GM23248 (cell line): Measurements from ENCODE around the gene AMY2B. TPM values are rescaled to one million over a fixed set of nuclear protein-coding genes. Genes with fewer than 3 reads are reported as not detected.
A peak's percentile ranks its signal among the peaks of the same experiment; 100 is the strongest.
"Not testable (repeated sequence)": the region's sequence is repeated elsewhere in the genome, so short reads cannot be mapped to it uniquely, and the experiment has no call there.

ENCODE experiments used
- DNase-seq: peaks from one replicate; pipeline ENCODE4 v3.0.0-alpha.2; 2015
- H2AFZ ChIP-seq: fragments of 200-600 bp; sonication (generic); 2 replicates; pipeline ENCODE4 v1.6.1; 2016; ENCODE audit warnings: antibody characterized with exemption
- H3F3A ChIP-seq: fragments of 200-600 bp; sonication (generic); 2 replicates; pipeline ENCODE4 v1.6.1; 2016; ENCODE audit warnings: mild to moderate bottlenecking, antibody characterized with exemption, mixed run types; ENCODE audit not compliant: insufficient read depth
- H3K27ac ChIP-seq: fragments of 200-600 bp; sonication (generic); 2 replicates; pipeline ENCODE4 v1.5.1; 2016; ENCODE audit warnings: mild to moderate bottlenecking
- H3K27me3 ChIP-seq: fragments of 200-600 bp; sonication (generic); replicated peaks from 2 replicates; pipeline ENCODE4 v1.6.1; 2016; ENCODE audit warnings: mild to moderate bottlenecking; ENCODE audit not compliant: insufficient read depth
- H3K36me3 ChIP-seq: fragments of 200-600 bp; sonication (generic); 2 replicates; pipeline ENCODE4 v1.6.1; 2016; ENCODE audit warnings: low read depth, mild to moderate bottlenecking
- H3K4me1 ChIP-seq: fragments of 200-600 bp; sonication (generic); 2 replicates; pipeline ENCODE4 v1.6.1; 2016; ENCODE audit warnings: mild to moderate bottlenecking; ENCODE audit not compliant: insufficient read depth
- H3K4me2 ChIP-seq: fragments of 200-600 bp; sonication (generic); one replicate; pipeline ENCODE4 v1.6.1; 2016; ENCODE audit warnings: mild to moderate bottlenecking; ENCODE audit not compliant: unreplicated experiment
- H3K4me3 ChIP-seq: fragments of 200-600 bp; sonication (generic); 2 replicates; pipeline ENCODE4 v1.5.1; 2016; ENCODE audit warnings: mild to moderate bottlenecking
- H3K79me2 ChIP-seq: fragments of 200-600 bp; sonication (generic); 2 replicates; pipeline ENCODE4 v1.6.1; 2016; ENCODE audit warnings: mild to moderate bottlenecking; ENCODE audit not compliant: insufficient read depth
- H3K9ac ChIP-seq: fragments of 200-600 bp; sonication (generic); 2 replicates; pipeline ENCODE4 v1.6.1; 2016; ENCODE audit warnings: mild to moderate bottlenecking
- H3K9me2 ChIP-seq: fragments of 200-600 bp; sonication (generic); 2 replicates; pipeline ENCODE4 v1.6.1; 2016; ENCODE audit warnings: mixed run types, mild to moderate bottlenecking, moderate library complexity; ENCODE audit not compliant: insufficient read depth
- H3K9me3 ChIP-seq: fragments of 200-600 bp; sonication (generic); one replicate; pipeline ENCODE4 v1.6.1; 2017; ENCODE audit warnings: low read depth
- H4K20me1 ChIP-seq: fragments of 200-600 bp; sonication (generic); 2 replicates; pipeline ENCODE4 v1.6.0; 2016; ENCODE audit not compliant: insufficient read depth
- EZH2 ChIP-seq: fragments of 200-600 bp; sonication (generic); IDR thresholded peaks from 2 replicates; pipeline ENCODE4 v1.6.1; 2018; ENCODE audit warnings: antibody characterized with exemption, mild to moderate bottlenecking; ENCODE audit not compliant: insufficient read depth, poor library complexity, severe bottlenecking
- EZH2phosphoT487 ChIP-seq: fragments of 200-600 bp; sonication (generic); IDR thresholded peaks from 2 replicates; pipeline ENCODE4 v1.6.1; 2018; ENCODE audit warnings: antibody characterized with exemption, moderate library complexity, mild to moderate bottlenecking, low read depth; ENCODE audit not compliant: insufficient read depth
- WGBS, 2 experiments: methylation state at CpG; one replicate each; pipeline ENCODE4 v1.1.6; 2015 to 2017; ENCODE audit warnings: low lambda C conversion rate in 2 of 2, low coverage in 1 of 2; ENCODE audit errors: missing lambda C conversion rate in 2 of 2; 5-methylcytosine and 5-hydroxymethylcytosine counted together
- in situ Hi-C: fragments of 300-500 bp; cut with MboI; formaldehyde crosslinking; loops from 2 replicates; pipeline ENCODE4 v1.15.0; 2020
- polyA plus RNA-seq: library from polyadenylated mRNA; unstranded; fragments of >200 nt; fragmentation: Nextera tagmentation; extraction: Ambion mirVana; gene quantifications from 2 replicates; pipeline ENCODE4 v1.2.1, GENCODE V29; 2016
- total RNA-seq: library from RNA; depleted of rRNA; stranded (reverse); fragments of >200 nt; shearing (Covaris generic); gene quantifications from 2 replicates; pipeline ENCODE4 v1.2.3, GENCODE V29; 2014

AMY2B gene
- total and polyA plus RNA-seq, 2 experiments from 2014 or later = 0.94 to 2.5 TPM

DNA sequence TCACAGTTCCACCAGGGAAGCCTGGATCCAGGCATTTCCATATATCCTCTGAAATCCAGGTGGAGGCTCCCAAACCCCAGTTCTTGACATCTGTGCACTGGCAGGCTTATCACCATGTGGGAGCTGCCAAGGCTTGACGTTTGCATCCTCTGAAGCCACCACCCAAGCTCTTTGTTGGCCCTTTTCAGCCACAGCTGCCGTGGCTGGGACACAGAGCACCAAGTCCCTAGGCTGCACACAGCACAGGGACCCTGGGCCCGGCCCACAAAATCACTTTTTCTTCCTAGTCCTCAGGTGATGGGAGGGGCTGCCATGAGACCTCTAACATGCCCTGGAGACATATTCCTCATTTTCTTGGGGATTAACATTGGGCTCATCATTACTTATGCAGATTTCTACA, 23.5 kb upstream of the AMY2B start:
- Histone ChIP-seq H3K27ac (no peak overlapping the region), H3K4me2 (no peak overlapping the region)
- WGBS, 2 experiments = 94 to 100% methylated on average over 3 of the region's 3 CpGs

DNA sequence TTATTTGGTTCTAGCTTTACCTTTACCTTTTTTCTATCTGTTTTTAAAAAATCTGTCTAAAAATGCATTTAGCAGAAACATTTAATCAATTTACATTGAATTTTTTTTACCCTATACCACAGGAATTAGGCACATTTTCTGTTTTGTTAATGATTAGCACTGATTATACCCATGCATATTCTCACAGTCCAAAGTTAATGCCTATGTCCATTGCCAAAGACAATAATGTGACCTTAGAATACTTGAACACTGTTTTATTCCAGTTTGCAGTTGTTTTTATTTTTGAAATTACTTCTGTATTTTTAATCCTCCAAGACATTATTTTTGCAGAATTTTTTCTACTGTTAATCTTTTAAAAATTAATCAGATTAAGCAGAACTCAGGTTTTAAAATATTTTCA, 11.0 kb upstream of the AMY2B start:
- Histone ChIP-seq H3K4me2 (no peak overlapping the region), H3K4me1 (no peaks in the 10 kb centered on the region), H2AFZ (no peak overlapping the region), H3K4me3 (no peak overlapping the region), H3K27me3 (no peaks in the 10 kb centered on the region), H3K27ac (no peak overlapping the region), H3K9me3 (no peaks in the 10 kb centered on the region), H3K9me2 (no peaks in the 10 kb centered on the region), H3F3A (no peaks in the 10 kb centered on the region), H3K79me2 (no peaks in the 10 kb centered on the region), H3K36me3 (peaks cover 4% of the 10 kb centered on the region; the same call in 1 of the 2 replicates), H3K9ac (no peak overlapping the region), H4K20me1 (no peaks in the 10 kb centered on the region)
- in situ Hi-C loops = no loop called here
- TF ChIP-seq EZH2phosphoT487 (no peak), EZH2 (no peak)
- no peak for DNase-seq

More for the DNA sequence above, 23.5 kb upstream of the AMY2B start:
- Histone ChIP-seq H3K4me1 (no peaks in the 10 kb centered on the region), H3K27me3 (no peaks in the 10 kb centered on the region), H4K20me1 (no peaks in the 10 kb centered on the region), H3K36me3 (peaks cover 83% of the 10 kb centered on the region), H3K4me3 (no peak overlapping the region), H3K79me2 (no peaks in the 10 kb centered on the region), H2AFZ (no peak overlapping the region), H3F3A (no peaks in the 10 kb centered on the region), H3K9me2 (no peaks in the 10 kb centered on the region), H3K9me3 (no peaks in the 10 kb centered on the region), H3K9ac (no peak overlapping the region)
- in situ Hi-C loops = no loop called here
- DNase-seq = no peak
- TF ChIP-seq EZH2 (no peak), EZH2phosphoT487 (no peak)

DNA sequence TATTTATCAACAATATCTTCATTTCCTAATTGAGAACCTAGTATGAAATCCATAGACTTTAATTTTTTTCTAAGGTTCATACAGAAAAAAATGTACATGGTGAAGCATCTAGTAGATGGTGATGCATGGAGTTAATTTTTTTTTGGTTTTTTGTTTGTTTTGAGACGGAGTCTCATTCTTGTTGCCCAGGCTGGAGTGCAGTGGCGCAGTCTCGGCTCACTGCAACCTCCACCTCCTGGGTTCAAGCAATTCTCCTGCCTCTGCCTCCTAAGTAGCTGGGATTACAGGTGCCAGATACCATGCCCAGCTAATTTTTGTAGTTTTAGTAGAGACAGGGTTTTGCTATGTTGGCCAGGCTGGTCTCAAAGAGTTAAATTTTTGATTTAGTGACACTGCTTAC, 10.3 kb upstream of the AMY2B start:
- H3K9ac ChIP-seq, H3K9me3 ChIP-seq, H3K27ac ChIP-seq, H3K79me2 ChIP-seq, DNase-seq, H3K27me3 ChIP-seq, H3K4me3 ChIP-seq, H2AFZ ChIP-seq, H3K9me2 ChIP-seq, H3K36me3 ChIP-seq, H4K20me1 ChIP-seq, H3K4me2 ChIP-seq, H3F3A ChIP-seq, H3K4me1 ChIP-seq, in situ Hi-C loops: not testable (repeated sequence)
- 51 to 58% methylated on average over 3 of the region's 3 CpGs for whole genome bisulfite sequencing, 2 experiments

DNA sequence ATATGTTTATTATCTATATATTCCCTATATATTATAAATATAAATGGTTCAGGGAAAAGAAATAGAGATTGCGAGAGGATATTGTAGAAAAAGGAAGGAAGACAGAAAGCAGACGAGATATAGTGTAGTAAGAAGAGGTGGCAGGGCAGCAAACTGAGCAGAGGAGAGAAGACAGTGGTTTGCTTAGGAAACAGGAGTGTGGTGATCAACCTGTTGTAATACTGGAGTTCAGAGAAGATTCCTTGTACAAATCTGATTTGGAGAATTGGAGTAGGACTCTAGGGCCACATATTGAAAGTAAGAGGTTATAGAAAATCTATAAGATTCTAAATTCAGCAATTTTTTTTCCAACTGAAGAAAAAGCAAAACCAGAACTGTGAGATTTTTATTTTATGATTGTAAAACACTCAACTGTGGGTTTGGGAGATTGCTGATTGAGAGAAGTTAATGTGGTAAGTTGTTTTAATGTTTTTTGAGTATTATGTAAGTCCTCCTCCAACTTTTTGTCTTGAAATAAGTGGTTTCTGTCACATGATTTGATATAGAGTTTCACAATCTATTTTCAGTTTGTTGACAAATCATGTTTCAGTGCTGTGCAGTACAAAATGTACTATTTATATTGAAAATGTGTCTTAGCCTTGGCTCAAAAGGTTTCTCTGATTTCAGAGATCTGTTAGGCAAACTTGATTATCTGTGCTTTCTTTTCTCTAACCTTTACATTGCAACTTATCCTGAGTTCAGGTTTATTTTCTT, 9.6 kb upstream of the AMY2B start:
- TF ChIP-seq EZH2phosphoT487 (no peak), EZH2 (no peak)
- no peak overlapping the region for H3K9ac ChIP-seq
- DNase-seq = peak; percentile 2
- no peak overlapping the region for H3K27ac ChIP-seq
- in situ Hi-C loops = no loop called here
- 40 to 60% methylated on average over 2 of the region's 2 CpGs for WGBS, 2 experiments
- no peaks in the 10 kb centered on the region for H4K20me1 ChIP-seq
- no peak overlapping the region for H3K4me2 ChIP-seq
- no peak overlapping the region for H2AFZ ChIP-seq
- H3K27me3 ChIP-seq = no peaks in the 10 kb centered on the region
- H3K36me3 ChIP-seq = no peaks in the 10 kb centered on the region
- no peak overlapping the region for H3K4me3 ChIP-seq
- H3F3A ChIP-seq = no peaks in the 10 kb centered on the region
- no peaks in the 10 kb centered on the region for H3K9me3 ChIP-seq
- H3K4me1 ChIP-seq = no peaks in the 10 kb centered on the region
- no peaks in the 10 kb centered on the region for H3K9me2 ChIP-seq
- no peaks in the 10 kb centered on the region for H3K79me2 ChIP-seq

DNA sequence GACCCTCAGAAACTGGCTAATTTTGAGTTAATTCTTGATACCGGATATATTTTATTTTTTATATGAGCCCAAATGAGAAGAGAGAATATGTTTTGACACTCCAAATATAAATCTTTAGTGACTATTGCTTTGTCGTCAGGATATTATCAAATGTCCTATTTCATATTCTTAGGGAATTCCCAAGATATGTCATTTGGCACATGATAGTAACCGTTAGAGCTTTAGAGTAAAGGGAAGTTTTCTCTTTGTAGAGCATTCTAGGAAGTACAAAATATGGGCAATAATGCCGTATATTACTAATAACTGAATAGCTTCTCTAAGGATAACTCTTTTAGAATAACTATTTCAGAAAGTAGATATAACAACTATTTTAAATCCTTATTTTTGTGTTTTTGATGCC, 8.3 kb upstream of the AMY2B start:
- in situ Hi-C loops = no loop called here
- H3K4me2 ChIP-seq = no peak overlapping the region
- H3K4me3 ChIP-seq = no peak overlapping the region
- H3F3A ChIP-seq = no peaks in the 10 kb centered on the region
- no peaks in the 10 kb centered on the region for H3K36me3 ChIP-seq
- H3K27ac ChIP-seq = no peak overlapping the region
- H2AFZ ChIP-seq = no peak overlapping the region
- TF ChIP-seq EZH2 = no peak
- no peak for TF ChIP-seq EZH2phosphoT487
- H3K79me2 ChIP-seq = no peaks in the 10 kb centered on the region
- no peaks in the 10 kb centered on the region for H3K27me3 ChIP-seq
- H3K9me2 ChIP-seq = no peaks in the 10 kb centered on the region
- H3K4me1 ChIP-seq = no peaks in the 10 kb centered on the region
- DNase-seq = no peak
- 74 to 75% methylated on average over 4 of the region's 4 CpGs for WGBS, 2 experiments
- no peaks in the 10 kb centered on the region for H4K20me1 ChIP-seq
- no peaks in the 10 kb centered on the region for H3K9me3 ChIP-seq
- H3K9ac ChIP-seq = no peak overlapping the region
